ENCODE measurements around the gene NRAP.

DNA sequence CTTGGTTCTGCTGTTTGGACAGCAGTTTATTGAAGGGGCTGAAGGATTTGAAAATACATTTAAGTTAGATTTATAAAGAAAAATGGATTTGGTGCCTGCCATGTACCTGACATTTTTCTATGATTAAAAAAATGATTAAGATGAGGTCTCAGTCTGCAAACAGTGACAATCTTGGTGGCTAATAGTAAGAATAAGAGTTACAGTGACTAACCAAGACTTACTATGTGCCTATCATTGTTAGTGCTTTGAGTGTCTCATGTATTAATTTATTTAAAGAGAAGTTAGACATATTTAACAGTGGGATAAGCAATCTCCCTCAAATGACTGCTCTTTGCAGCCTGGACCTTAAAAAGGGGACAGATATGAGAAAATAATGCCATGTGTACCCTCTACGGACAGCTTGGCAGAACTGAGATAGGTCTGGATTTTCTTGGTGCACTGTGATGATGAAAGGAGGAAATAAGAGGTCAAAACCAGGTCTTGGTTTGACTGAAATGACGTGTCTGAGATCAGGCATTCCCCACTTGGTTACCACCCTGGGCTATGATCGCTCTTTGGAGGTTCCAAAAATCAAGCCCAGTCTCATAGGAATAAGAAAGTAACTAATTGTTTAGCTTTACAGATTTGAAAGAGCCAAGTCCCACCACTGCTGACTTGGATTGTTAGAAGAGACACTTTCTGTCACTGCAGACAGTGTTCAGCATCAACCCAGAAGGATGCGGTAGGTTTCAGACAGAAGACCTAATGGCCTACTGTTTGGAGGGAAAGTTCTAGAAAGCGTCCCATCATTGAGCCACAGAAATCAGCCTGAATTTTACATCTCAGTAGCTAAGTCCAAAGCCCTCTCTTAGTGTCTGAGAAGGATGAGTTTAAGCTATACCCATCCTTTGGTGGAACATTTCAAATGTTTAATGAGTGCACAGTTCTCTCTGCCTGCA, 18.0 kb upstream of the NRAP start:
- TF ChIP-seq RAD21 (IDR thresholded peaks at IDR 0.05; ENCODE audit: low read length) (no peak), SIN3A (IDR thresholded peaks at IDR 0.05; ENCODE audit: borderline replicate concordance, low read depth, low read length) (no peak), YY1 (IDR thresholded peaks at IDR 0.05; ENCODE audit: low read depth) (no peak), EZH2phosphoT487 (IDR thresholded peaks at IDR 0.05; ENCODE audit: borderline replicate concordance, low read depth) (no peak)
- TF ChIP-seq, protein P1, sequence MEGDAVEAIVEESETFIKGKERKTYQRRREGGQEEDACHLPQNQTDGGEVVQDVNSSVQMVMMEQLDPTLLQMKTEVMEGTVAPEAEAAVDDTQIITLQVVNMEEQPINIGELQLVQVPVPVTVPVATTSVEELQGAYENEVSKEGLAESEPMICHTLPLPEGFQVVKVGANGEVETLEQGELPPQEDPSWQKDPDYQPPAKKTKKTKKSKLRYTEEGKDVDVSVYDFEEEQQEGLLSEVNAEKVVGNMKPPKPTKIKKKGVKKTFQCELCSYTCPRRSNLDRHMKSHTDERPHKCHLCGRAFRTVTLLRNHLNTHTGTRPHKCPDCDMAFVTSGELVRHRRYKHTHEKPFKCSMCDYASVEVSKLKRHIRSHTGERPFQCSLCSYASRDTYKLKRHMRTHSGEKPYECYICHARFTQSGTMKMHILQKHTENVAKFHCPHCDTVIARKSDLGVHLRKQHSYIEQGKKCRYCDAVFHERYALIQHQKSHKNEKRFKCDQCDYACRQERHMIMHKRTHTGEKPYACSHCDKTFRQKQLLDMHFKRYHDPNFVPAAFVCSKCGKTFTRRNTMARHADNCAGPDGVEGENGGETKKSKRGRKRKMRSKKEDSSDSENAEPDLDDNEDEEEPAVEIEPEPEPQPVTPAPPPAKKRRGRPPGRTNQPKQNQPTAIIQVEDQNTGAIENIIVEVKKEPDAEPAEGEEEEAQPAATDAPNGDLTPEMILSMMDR (IDR thresholded peaks at IDR 0.05), result no peak
